Esophagus muscularis mucosa (tissue), 3 donors: ENCODE data around the gene MDM2.

Experiments
- CTCF ChIP-seq, 3 experiments: fragments of 200-600 bp in 2 of 3; fragments of 450-650 bp in 1 of 3; sonication (generic) in 2 of 3; IDR thresholded peaks; one replicate each; pipeline ENCODE4 v1.5.1; 2017 to 2019; ENCODE audit warnings: antibody characterized with exemption in 3 of 3, mild to moderate bottlenecking in 2 of 3, moderate library complexity in 1 of 3
- POLR2AphosphoS5 ChIP-seq, 2 donors: sonication (generic); formaldehyde crosslinking; IDR thresholded peaks; one replicate each; pipeline ENCODE4 v1.6.1; 2017; ENCODE audit warnings: antibody characterized with exemption in 2 of 2

- TF ChIP-seq CTCF (IDR thresholded peaks at IDR 0.05), result no peak
- TF ChIP-seq POLR2AphosphoS5 (IDR thresholded peaks at IDR 0.05), result no peak
Observed at GRCh38 chr12:68855111-68855510, 47.1 kb downstream of the MDM2 start.
